ENCODE results near the gene NAP1L5.

NAP1L5 gene, protein sequence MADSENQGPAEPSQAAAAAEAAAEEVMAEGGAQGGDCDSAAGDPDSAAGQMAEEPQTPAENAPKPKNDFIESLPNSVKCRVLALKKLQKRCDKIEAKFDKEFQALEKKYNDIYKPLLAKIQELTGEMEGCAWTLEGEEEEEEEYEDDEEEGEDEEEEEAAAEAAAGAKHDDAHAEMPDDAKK

GRCh38 chr4:88697588-88698329 is at the start of gene NAP1L5:
TSS of gene NAP1L5 (minus strand) at chr4:88697829. CDS start at chr4:88697754, 75 bp downstream.
- peak; percentile 85 for DNase-seq (ENCODE audit: low spot score)

- no peak for DNase-seq (ENCODE audit: low spot score)
Observed at GRCh38 chr4:88747351-88747750, 49.7 kb upstream of the NAP1L5 start.

DNA sequence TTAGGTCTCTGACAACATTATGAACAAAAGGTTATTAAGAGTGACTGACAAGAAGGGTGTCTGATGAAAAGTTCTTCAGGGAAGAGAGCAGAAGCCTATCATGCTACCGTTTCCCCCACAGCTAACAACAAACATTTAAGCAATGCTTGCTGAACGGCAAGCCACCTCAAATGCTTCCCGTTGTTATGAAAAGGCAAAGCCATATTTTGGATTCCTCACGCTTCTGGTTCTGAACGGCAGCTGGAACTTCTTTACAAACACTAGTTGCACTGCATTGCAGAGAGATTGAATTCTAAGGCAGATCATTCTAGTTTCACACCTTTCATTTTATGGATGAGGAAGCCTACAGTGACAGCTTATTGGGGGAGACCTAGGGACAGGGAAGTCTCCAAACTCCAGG is 48.6 kb upstream of the NAP1L5 start:
- DNase-seq (ENCODE audit: low spot score): no peak

DNA sequence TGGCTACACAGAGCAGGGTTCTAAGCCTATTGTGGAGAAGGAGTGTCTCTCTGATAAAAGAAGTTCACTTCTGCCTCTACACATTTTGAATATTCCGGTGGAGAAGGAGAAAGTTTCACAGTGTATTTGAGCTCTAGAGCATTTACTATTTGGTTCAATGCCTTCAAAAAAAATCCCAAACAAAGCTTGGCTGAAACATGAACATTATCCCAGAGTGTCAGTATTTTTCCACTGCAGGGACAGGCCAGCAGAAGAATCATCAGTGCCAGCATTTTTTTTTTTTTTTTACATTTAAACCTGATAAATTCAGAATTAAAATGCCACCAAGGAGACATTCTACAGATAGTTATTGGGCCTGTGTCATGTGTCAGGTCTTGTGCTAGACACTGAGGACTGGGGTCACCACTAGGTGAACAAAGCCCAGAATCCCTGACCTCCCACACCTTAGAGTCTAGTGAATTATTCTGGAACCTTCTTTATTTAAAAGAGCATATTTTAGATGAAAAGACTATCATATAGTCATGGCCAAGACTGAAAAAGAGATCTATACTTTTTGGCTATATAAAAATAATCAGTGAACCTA is 48.0 kb upstream of the NAP1L5 start:
- no peak for DNase-seq (ENCODE audit: low spot score)

DNA sequence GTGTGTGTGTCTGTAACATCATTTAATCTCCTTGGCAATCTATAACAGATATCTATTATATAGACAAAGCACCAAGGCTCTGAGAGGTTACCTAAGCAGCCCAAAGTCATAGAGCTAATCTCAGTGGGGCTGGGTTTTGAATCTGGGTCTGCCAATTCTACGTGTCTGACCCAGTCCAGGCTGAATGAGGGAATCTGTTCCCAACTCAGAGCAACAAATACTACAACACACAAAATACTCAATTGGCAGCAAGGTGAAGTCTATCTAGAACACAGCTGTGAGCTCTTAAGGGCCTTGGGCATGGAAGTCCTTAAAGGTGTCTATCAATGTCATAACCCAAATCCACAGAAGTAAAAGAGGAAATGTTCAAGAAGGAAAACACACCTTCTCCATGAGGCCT is 47.5 kb upstream of the NAP1L5 start:
- no peak for DNase-seq (ENCODE audit: low spot score)

DNA sequence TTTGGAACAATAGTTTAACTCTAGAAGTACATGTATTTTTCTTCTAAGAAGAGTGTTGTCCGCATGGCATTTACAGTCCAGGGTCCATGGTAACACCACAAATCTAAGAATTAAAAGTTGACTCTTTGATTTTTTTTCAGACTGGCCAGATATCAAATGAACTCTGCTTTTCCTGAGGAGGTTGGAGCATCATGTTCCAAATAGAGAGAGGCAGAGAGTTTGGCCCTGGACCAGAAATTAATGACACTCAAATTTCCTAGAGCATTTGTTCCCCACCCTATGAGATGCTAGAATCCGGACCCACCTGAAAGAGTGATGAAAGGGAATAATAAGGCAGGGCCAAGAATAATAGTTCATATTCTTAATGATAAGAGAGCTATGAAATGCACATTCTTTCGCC is 47.0 kb upstream of the NAP1L5 start:
- DNase-seq (ENCODE audit: low spot score): no peak

GRCh38 chr4:88743696-88744095 is 46.1 kb upstream of the NAP1L5 start:
- no peak for DNase-seq (ENCODE audit: low spot score)

DNA sequence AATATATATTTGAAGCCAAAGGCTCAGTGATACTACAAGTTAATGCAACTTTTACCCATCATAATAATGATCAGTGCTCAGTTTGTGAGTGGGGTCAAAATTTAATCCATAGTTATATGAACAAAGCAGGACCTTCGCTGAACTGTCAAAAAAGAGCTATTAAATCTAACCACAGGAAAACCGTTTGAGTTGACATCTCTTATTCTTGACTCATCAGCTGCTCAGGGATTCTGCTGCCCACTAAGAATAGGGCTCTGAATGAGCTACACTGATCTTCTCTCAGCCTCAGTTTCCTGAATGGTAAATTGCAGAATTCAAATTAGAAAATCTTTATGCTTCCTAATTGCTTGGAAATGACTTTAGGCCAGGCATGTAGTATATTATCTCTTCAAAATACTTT is 44.9 kb upstream of the NAP1L5 start:
- no peak for DNase-seq (ENCODE audit: low spot score)

- no peak for DNase-seq (ENCODE audit: low spot score)
Observed at GRCh38 chr4:88738180-88738579, 40.6 kb upstream of the NAP1L5 start.

DNA sequence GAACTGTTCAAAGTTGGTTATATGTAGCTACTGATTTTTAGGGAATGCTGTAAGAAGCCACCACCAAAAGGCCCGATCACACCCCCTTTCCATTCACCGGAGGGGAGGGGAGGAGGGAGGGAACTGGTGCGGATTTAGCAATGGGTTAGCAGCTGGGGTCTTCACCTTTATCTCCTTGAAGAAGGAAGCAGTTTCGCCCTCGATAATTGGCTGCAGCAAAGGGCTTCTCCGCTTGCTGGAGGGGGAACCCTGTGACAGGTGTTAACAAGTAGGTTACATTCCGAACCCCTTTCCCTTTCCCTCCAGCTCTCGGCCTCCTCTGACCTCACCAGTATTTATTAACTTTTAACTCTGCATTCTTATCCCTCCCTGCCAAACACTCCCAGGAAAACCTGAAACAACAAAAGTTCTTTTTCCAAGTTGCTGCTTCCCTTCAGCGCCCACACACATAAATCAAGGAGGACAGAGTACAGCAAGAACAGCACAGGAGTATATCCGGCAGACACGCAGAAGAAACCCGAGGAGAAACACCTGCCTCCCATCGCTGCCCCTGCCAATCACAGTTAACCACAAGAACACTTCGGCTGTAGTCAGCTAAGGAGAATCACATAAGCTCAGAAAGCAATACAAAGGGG is 39.8 kb upstream of the NAP1L5 start:
- no peak for DNase-seq (ENCODE audit: low spot score)

- DNase-seq (ENCODE audit: low spot score): no peak
Observed at GRCh38 chr4:88736264-88736663, 38.6 kb upstream of the NAP1L5 start.

DNA sequence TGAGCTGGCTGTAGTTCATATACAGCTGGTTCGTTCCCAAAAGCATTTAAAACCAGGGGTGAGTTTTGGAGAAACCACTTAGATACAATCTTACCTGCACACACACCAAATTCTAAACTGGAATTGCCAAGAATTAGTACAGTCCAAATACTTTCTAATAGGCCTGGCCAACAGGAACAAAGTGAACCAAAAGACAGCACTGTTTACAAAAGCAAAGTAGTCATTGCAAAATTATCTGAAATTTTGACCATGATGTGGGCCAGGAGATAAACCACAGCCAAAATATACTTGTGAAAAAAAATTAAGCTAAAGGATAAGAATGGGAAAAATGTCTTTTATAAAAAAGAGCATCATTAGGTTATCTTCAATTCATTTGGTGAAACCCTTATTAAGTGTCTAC is 37.9 kb upstream of the NAP1L5 start:
- DNase-seq (ENCODE audit: low spot score): no peak

GRCh38 chr4:88734403-88734949 is 36.8 kb upstream of the NAP1L5 start:
- DNase-seq (ENCODE audit: low spot score): no peak

DNA sequence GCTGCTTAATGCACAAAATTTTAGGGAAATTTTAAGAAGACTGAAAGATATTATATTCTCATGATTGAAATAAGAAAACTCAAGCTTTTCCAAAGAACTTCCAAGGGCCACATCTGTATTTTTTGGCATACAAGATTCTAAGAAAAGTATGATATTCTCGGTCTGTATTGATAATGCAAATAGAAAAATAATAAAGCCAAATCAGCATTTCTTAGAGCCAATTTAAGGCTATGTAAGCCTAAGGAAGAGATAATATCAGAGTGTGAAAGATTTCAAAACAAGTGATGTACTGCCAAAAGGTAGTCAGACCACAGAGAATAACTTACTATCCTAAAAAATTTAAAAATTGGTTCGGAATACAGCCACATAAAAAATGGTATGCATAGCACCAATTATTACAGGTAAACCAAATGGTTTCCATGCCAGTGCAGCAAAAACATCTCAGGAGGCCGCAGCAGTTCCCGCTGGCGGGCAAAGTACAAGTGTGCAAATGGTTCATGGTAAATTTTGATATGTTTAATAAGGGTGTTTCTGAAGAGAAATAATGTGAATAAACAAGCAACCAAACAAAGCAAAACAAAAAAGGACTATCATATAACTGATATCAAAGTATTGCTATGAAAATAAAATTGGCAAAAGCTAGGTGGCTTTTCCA is 35.2 kb upstream of the NAP1L5 start:
- DNase-seq (ENCODE audit: low spot score): no peak

DNA sequence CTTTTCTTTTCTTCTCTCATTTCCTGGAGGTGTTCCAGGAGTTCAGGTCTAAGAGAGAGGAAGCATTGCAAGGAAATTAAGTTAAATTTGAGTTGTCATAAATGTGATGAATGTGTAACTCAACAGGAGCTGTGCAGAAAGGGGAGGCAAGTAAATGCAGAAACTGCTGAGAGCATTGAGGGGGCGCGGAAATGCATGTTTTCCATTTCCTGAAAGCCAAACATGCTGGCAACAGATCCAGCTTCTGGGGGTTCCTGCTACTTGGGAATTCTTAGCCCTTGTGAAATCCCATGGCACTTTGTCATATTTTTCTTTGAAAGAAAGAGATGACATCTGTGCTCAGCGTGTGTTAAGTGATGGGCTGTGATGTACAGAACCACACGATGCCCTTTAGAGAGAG is 33.8 kb upstream of the NAP1L5 start:
- no peak for DNase-seq (ENCODE audit: low spot score)

- DNase-seq (ENCODE audit: low spot score): no peak
Observed at GRCh38 chr4:88730811-88731210, 33.2 kb upstream of the NAP1L5 start.

DNA sequence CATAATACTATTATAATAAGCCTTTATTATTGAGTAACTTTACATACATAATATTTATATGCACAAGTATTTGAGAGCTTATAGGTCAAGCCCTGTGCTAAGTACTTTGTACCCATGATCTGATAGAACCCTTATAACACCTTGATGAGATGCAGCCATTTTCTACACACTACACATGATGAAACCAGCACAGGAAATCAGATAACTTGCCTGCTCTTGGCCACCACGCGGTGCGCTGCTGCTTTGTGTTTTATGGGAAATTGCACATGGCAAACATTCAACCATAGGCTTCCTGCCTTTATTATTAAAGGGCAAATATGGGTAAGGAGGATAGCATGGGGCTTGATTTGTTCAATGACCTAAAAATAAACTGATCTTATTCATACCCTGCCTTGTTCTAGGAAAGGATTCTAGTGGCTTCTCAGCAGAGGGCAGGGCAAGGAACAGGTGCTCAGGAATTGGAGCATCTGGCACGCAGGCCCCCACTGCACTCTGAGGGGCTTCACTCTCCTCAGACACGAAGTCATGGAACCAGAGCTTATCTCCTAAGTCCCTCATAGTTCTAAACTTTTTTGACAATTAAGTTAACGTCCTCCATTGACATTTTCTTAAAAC is 31.6 kb upstream of the NAP1L5 start:
- DNase-seq (ENCODE audit: low spot score): no peak

DNA sequence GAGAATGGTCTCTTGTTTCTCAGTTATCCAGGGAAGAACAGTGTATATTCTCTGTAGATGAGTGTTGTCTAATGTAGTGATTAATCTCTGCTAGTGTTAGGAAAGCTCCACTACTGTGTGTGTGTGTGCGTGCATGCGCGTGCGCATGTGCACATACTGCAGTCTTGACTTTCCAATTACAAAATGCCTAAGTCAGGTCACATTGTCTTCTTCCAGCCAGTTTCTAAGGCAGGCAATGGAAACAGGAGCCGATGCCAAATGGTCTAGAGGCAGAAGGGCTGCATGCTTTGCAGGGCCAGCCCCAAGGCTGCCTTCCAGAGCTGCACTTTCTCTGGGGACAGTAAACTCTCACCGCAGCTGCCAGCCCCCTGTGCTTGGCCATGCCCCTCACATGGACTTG is 30.5 kb upstream of the NAP1L5 start:
- DNase-seq (ENCODE audit: low spot score): peak; percentile 48

- DNase-seq (ENCODE audit: low spot score): peak; percentile 62
Observed at GRCh38 chr4:88725986-88726385, 28.4 kb upstream of the NAP1L5 start.

GRCh38 chr4:88725143-88725542 is 27.5 kb upstream of the NAP1L5 start:
- DNase-seq (ENCODE audit: low spot score): no peak

DNA sequence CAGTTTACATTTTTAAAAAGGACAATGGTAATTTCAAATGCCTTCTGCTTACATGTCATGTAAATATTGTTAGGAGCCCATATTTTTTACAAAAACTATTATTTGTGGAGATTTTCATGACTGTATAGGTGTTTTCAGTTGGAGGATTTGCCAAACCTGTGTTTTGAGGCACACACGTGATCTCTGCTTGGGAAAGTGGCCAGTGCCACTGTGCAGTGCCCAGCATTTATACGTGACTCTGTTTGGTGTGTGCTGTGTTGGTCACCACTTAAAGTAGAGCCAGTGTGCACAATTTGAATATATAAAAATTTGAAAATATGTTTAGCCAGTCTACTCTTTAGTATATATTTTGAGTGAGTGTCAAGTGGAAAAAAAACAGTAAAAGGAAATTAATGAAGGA is 26.8 kb upstream of the NAP1L5 start:
- no peak for DNase-seq (ENCODE audit: low spot score)

GRCh38 chr4:88722828-88723227 is 25.2 kb upstream of the NAP1L5 start:
- DNase-seq (ENCODE audit: low spot score): no peak
